SH-SY5Y (cell line): ENCODE results near the gene FAM13C.

Experiments used
- GATA2 ChIP-seq: IDR thresholded peaks from 2 replicates; pipeline ENCODE4 v1.6.1; 2011; ENCODE audit warnings: mild to moderate bottlenecking, low read depth, low read length
- GATA3 ChIP-seq: IDR thresholded peaks from 2 replicates; pipeline ENCODE4 v1.6.1; 2011; ENCODE audit warnings: low read depth, mild to moderate bottlenecking, low read length, moderate library complexity

The FAM13C gene

GRCh38 chr10:59258890-59259289 lies 103.5 kb downstream of the FAM13C start:
- TF ChIP-seq GATA2 (no peak), GATA3 (no peak)

GRCh38 chr10:59257224-59257623 lies 105.1 kb downstream of the FAM13C start:
- TF ChIP-seq GATA2 (no peak), GATA3 (no peak)

GRCh38 chr10:59255463-59255862 lies 106.9 kb downstream of the FAM13C start:
- no peak for TF ChIP-seq GATA3
- no peak for TF ChIP-seq GATA2

- no peak for TF ChIP-seq GATA3
- TF ChIP-seq GATA2, result no peak
Measured at GRCh38 chr10:59252491-59252890, 109.9 kb downstream of the FAM13C start.

GRCh38 chr10:59245686-59246085 lies 116.7 kb downstream of the FAM13C start:
- no peak for TF ChIP-seq GATA2
- TF ChIP-seq GATA3, result no peak

GRCh38 chr10:59244871-59245270 lies 117.5 kb downstream of the FAM13C start:
- no peak for TF ChIP-seq GATA2
- no peak for TF ChIP-seq GATA3

- TF ChIP-seq GATA2 (no peak), GATA3 (no peak)
Measured at GRCh38 chr10:59243611-59244195, 118.6 kb downstream of the FAM13C start.

GRCh38 chr10:59242991-59243390 lies 119.4 kb downstream of the FAM13C start:
- TF ChIP-seq GATA2 (no peak), GATA3 (no peak)

GRCh38 chr10:59242057-59242456 lies 120.3 kb downstream of the FAM13C start:
- TF ChIP-seq GATA3 (no peak), GATA2 (no peak)

- TF ChIP-seq GATA2 (no peak), GATA3 (no peak)
Measured at GRCh38 chr10:59240582-59241183, 121.7 kb downstream of the FAM13C start.

GRCh38 chr10:59237775-59238174 lies 124.6 kb downstream of the FAM13C start:
- TF ChIP-seq GATA3, result no peak
- TF ChIP-seq GATA2, result no peak

GRCh38 chr10:59236064-59236697 lies 126.2 kb downstream of the FAM13C start:
- TF ChIP-seq GATA2 (no peak), GATA3 (no peak)

GRCh38 chr10:59234816-59235429 lies 127.4 kb downstream of the FAM13C start:
- TF ChIP-seq GATA2 (no peak), GATA3 (no peak)

GRCh38 chr10:59234194-59234593 lies 128.2 kb downstream of the FAM13C start:
- TF ChIP-seq GATA3 (no peak), GATA2 (no peak)

- TF ChIP-seq GATA3 (no peak), GATA2 (no peak)
Measured at GRCh38 chr10:59229441-59229840, 132.9 kb downstream of the FAM13C start.

- TF ChIP-seq GATA3 (no peak), GATA2 (no peak)
Measured at GRCh38 chr10:59227136-59227673, 135.1 kb downstream of the FAM13C start.
